Measurements from ENCODE around the gene APBB2.

Gene APBB2

DNA sequence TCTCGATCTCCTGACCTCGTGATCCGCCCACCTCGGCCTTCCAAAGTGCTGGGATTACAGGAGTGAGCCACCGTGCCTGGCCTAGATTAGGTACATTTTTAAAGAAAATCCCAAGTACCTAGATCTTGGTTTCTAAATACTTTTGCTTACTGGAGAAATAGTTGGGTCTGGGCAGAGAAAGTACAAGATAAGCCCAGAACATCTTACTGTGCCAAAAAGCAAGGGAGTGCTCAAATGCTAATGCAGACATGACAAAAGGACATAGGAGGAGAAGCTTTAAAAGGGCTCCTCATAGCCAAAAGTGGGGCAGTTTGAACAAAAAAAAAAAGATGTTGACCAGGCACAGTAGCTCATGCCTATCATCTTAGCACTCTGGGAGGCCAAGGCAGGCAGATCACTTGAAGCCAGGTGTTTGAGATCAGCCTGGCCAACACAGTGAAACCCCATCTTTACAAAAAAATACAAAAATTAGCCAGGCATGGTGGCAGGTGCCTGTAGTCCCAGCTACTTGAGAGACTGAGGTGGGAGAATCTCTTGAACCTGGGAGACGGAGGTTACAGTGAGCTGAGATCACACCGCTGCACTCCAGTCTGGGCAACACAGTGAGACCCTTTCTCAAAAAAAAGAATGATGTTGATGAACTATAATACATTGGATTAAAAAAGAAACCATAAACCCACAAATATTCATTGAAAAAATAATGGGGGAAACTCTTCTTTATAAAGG is 107.5 kb downstream of the APBB2 start:
- Histone ChIP-seq H3K4me3 (ENCODE audit: insufficient read depth in 1 of 2, low read depth in 1 of 2, low read length in 2 of 2) (no peak overlapping the region), H3K27me3 (ENCODE audit: control insufficient read depth in 1 of 2, insufficient read depth in 1 of 2, low read length in 2 of 2) (no peaks in the 10 kb centered on the region), H4K91ac (ENCODE audit: low read length) (no peak overlapping the region), H2BK5ac (ENCODE audit: low read depth, low read length, poor library complexity, severe bottlenecking) (no peak overlapping the region), H2BK120ac (ENCODE audit: low read depth, low read length) (no peak overlapping the region), H3K4ac (ENCODE audit: low read depth in 1 of 2, low read length in 2 of 2) (no peak overlapping the region), H3K23ac (ENCODE audit: low read length in 2 of 2) (no peak overlapping the region), H3K9ac (ENCODE audit: low read length) (no peak overlapping the region), H3K18ac (ENCODE audit: low read depth in 1 of 2, low read length in 2 of 2) (no peak overlapping the region), H2AFZ (ENCODE audit: low read depth, low read length) (no peak overlapping the region), H2BK12ac (ENCODE audit: low read length in 2 of 2) (no peak overlapping the region), H2BK15ac (ENCODE audit: low read depth, poor library complexity, severe bottlenecking) (no peak overlapping the region), H3K14ac (ENCODE audit: low read length in 2 of 2) (no peak overlapping the region), H3K9me3 (ENCODE audit: control insufficient read depth, low read length) (no peaks in the 10 kb centered on the region), H3K4me1 (ENCODE audit: control insufficient read depth, insufficient read depth, low read depth, low read length) (peaks cover 4% of the 10 kb centered on the region), H2AK5ac (ENCODE audit: low read length, severe bottlenecking) (no peak overlapping the region), H3K79me1 (replicated peaks; ENCODE audit: low read length, poor library complexity, severe bottlenecking) (peaks cover 23% of the 10 kb centered on the region), H3K36me3 (ENCODE audit: control insufficient read depth in 1 of 2, insufficient read depth in 2 of 2, low read depth in 1 of 2, low read length in 2 of 2) (no peaks in the 10 kb centered on the region), H3K27ac (ENCODE audit: low read length, poor library complexity, severe bottlenecking) (no peak overlapping the region), H4K8ac (ENCODE audit: low read length) (no peak overlapping the region), H3K4me2 (ENCODE audit: low read length, poor library complexity, severe bottlenecking) (no peak overlapping the region)
- no peak for DNase-seq
- 100% methylated on average over 4 of the region's 7 CpGs for WGBS

DNA sequence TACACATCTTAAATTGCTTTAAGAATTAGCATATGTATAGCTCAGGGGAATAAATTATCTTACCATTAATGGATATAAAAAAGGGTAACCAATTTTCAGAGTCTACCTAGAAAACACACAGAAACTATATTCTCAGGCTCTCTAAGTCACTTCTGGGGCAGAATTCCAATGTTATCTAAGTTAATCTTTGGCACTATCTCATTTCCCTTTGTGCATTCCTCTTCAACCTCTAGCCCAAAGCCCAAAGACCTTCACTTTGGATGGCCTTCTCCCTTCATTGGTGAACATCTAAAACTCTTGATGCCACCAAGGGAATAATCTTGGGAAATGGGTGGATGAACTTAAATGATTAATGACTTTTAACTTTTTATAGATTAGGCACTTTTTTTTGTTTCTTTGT is 108.3 kb downstream of the APBB2 start:
- H2BK12ac ChIP-seq (ENCODE audit: low read length in 2 of 2): no peak overlapping the region
- no peak overlapping the region for H4K91ac ChIP-seq (ENCODE audit: low read length)
- no peak overlapping the region for H2AK5ac ChIP-seq (ENCODE audit: low read length, severe bottlenecking)
- H2BK5ac ChIP-seq (ENCODE audit: low read depth, low read length, poor library complexity, severe bottlenecking): no peak overlapping the region
- H3K9me3 ChIP-seq (ENCODE audit: control insufficient read depth, low read length): no peaks in the 10 kb centered on the region
- no peak overlapping the region for H3K4ac ChIP-seq (ENCODE audit: low read depth in 1 of 2, low read length in 2 of 2)
- H3K27me3 ChIP-seq (ENCODE audit: control insufficient read depth in 1 of 2, insufficient read depth in 1 of 2, low read length in 2 of 2): no peaks in the 10 kb centered on the region
- no peak overlapping the region for H3K18ac ChIP-seq (ENCODE audit: low read depth in 1 of 2, low read length in 2 of 2)
- no peak for DNase-seq
- no peak overlapping the region for H3K14ac ChIP-seq (ENCODE audit: low read length in 2 of 2)
- H3K23ac ChIP-seq (ENCODE audit: low read length in 2 of 2): no peak overlapping the region
- H2BK15ac ChIP-seq (ENCODE audit: low read depth, poor library complexity, severe bottlenecking): no peak overlapping the region
- H3K79me1 ChIP-seq (replicated peaks; ENCODE audit: low read length, poor library complexity, severe bottlenecking): peaks cover 21% of the 10 kb centered on the region
- no peak overlapping the region for H3K4me3 ChIP-seq (ENCODE audit: insufficient read depth in 1 of 2, low read depth in 1 of 2, low read length in 2 of 2)
- no peaks in the 10 kb centered on the region for H3K36me3 ChIP-seq (ENCODE audit: control insufficient read depth in 1 of 2, insufficient read depth in 2 of 2, low read depth in 1 of 2, low read length in 2 of 2)
- H2AFZ ChIP-seq (ENCODE audit: low read depth, low read length): no peak overlapping the region
- no peak overlapping the region for H2BK120ac ChIP-seq (ENCODE audit: low read depth, low read length)
- no peak overlapping the region for H3K4me2 ChIP-seq (ENCODE audit: low read length, poor library complexity, severe bottlenecking)
- no peak overlapping the region for H3K27ac ChIP-seq (ENCODE audit: low read length, poor library complexity, severe bottlenecking)
- H3K4me1 ChIP-seq (ENCODE audit: control insufficient read depth, insufficient read depth, low read depth, low read length): peaks cover 4% of the 10 kb centered on the region
- H3K9ac ChIP-seq (ENCODE audit: low read length): no peak overlapping the region
- no peak overlapping the region for H4K8ac ChIP-seq (ENCODE audit: low read length)

DNA sequence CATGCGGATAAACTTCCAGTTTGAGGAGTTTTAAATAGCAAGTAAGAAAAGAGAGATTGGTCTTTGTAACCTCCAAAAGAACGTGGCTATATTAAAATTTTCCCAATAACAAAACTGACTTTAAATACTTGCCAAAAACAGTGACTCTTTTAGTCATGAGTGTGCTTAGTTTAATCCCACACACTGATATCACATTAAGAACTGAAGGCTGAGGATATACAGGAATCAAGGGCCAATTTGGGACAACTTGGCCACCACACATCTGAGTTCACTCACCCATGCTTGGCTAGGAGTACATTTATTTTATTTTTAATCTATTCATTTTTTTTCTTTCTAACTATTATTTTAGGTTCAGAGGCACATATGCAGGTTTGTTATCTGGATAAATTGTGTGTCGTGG is 110.2 kb downstream of the APBB2 start:
- Histone ChIP-seq H4K8ac (ENCODE audit: low read length) (no peak overlapping the region), H3K4me3 (ENCODE audit: insufficient read depth in 1 of 2, low read depth in 1 of 2, low read length in 2 of 2) (no peak overlapping the region), H2BK5ac (ENCODE audit: low read depth, low read length, poor library complexity, severe bottlenecking) (no peak overlapping the region), H3K14ac (ENCODE audit: low read length in 2 of 2) (no peak overlapping the region), H2AK5ac (ENCODE audit: low read length, severe bottlenecking) (no peak overlapping the region), H3K4ac (ENCODE audit: low read depth in 1 of 2, low read length in 2 of 2) (no peak overlapping the region), H4K91ac (ENCODE audit: low read length) (no peak overlapping the region), H2BK12ac (ENCODE audit: low read length in 2 of 2) (no peak overlapping the region), H3K23ac (ENCODE audit: low read length in 2 of 2) (no peak overlapping the region), H3K18ac (ENCODE audit: low read depth in 1 of 2, low read length in 2 of 2) (no peak overlapping the region), H3K9me3 (ENCODE audit: control insufficient read depth, low read length) (no peaks in the 10 kb centered on the region), H3K79me1 (replicated peaks; ENCODE audit: low read length, poor library complexity, severe bottlenecking) (peaks cover 14% of the 10 kb centered on the region), H3K36me3 (ENCODE audit: control insufficient read depth in 1 of 2, insufficient read depth in 2 of 2, low read depth in 1 of 2, low read length in 2 of 2) (no peaks in the 10 kb centered on the region), H2BK15ac (ENCODE audit: low read depth, poor library complexity, severe bottlenecking) (no peak overlapping the region), H2AFZ (ENCODE audit: low read depth, low read length) (no peak overlapping the region), H3K27ac (ENCODE audit: low read length, poor library complexity, severe bottlenecking) (no peak overlapping the region), H3K9ac (ENCODE audit: low read length) (peak overlapping the region; percentile 60), H3K4me1 (ENCODE audit: control insufficient read depth, insufficient read depth, low read depth, low read length) (peaks cover 2% of the 10 kb centered on the region), H3K4me2 (ENCODE audit: low read length, poor library complexity, severe bottlenecking) (no peak overlapping the region), H2BK120ac (ENCODE audit: low read depth, low read length) (no peak overlapping the region), H3K27me3 (ENCODE audit: control insufficient read depth in 1 of 2, insufficient read depth in 1 of 2, low read length in 2 of 2) (no peaks in the 10 kb centered on the region)
- WGBS: no CpG with 5 or more reads among the region's 3 CpGs
- DNase-seq: no peak

DNA sequence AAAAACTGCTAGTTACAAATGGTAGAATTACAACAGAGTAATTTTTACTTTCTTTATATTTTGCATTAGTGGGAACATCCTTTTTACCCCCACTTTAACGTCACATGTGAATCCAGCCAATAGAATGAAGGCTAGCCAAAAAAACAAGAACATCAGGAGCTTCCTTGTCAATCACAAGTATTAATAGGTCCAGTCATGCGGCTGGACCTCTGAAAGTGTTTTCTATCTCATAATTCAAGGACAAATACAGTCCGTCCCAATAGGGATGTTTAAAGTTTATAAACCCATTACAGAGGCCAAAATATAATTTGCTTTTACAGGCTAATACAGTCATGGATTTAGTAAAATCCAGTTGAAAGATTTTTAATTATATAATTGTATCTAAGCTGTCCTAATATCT is 110.7 kb downstream of the APBB2 start:
- Histone ChIP-seq H3K4me1 (ENCODE audit: control insufficient read depth, insufficient read depth, low read depth, low read length) (peaks cover 2% of the 10 kb centered on the region), H3K23ac (ENCODE audit: low read length in 2 of 2) (no peak overlapping the region), H3K4ac (ENCODE audit: low read depth in 1 of 2, low read length in 2 of 2) (no peak overlapping the region), H2BK5ac (ENCODE audit: low read depth, low read length, poor library complexity, severe bottlenecking) (no peak overlapping the region), H3K9ac (ENCODE audit: low read length) (peak overlapping the region; percentile 60), H3K79me1 (replicated peaks; ENCODE audit: low read length, poor library complexity, severe bottlenecking) (peaks cover 14% of the 10 kb centered on the region), H3K27ac (ENCODE audit: low read length, poor library complexity, severe bottlenecking) (no peak overlapping the region), H2BK12ac (ENCODE audit: low read length in 2 of 2) (no peak overlapping the region), H3K4me3 (ENCODE audit: insufficient read depth in 1 of 2, low read depth in 1 of 2, low read length in 2 of 2) (no peak overlapping the region), H2BK15ac (ENCODE audit: low read depth, poor library complexity, severe bottlenecking) (no peak overlapping the region), H2AFZ (ENCODE audit: low read depth, low read length) (no peak overlapping the region), H2BK120ac (ENCODE audit: low read depth, low read length) (no peak overlapping the region), H3K14ac (ENCODE audit: low read length in 2 of 2) (no peak overlapping the region), H2AK5ac (ENCODE audit: low read length, severe bottlenecking) (no peak overlapping the region), H3K9me3 (ENCODE audit: control insufficient read depth, low read length) (no peaks in the 10 kb centered on the region), H3K36me3 (ENCODE audit: control insufficient read depth in 1 of 2, insufficient read depth in 2 of 2, low read depth in 1 of 2, low read length in 2 of 2) (no peaks in the 10 kb centered on the region), H3K18ac (ENCODE audit: low read depth in 1 of 2, low read length in 2 of 2) (no peak overlapping the region), H4K8ac (ENCODE audit: low read length) (no peak overlapping the region), H3K27me3 (ENCODE audit: control insufficient read depth in 1 of 2, insufficient read depth in 1 of 2, low read length in 2 of 2) (no peaks in the 10 kb centered on the region), H3K4me2 (ENCODE audit: low read length, poor library complexity, severe bottlenecking) (no peak overlapping the region), H4K91ac (ENCODE audit: low read length) (no peak overlapping the region)
- DNase-seq: no peak
- 98% methylated on average over 2 of the region's 3 CpGs for WGBS

All from mesenchymal stem cell (in vitro differentiated cells and primary cell).